Right lobe of liver (tissue), 4 donors: Measurements from ENCODE around the gene ZC3H12D.

Experiments used
- POLR2A ChIP-seq: fragments of 450-650 bp; IDR thresholded peaks from one replicate; pipeline ENCODE4 v1.6.1; 2017; ENCODE audit warnings: antibody characterized with exemption, mild to moderate bottlenecking
- TF ChIP-seq, protein P1 (sequence below), 4 donors: fragments of 200-600 bp in 3 of 4; fragments of 450-650 bp in 1 of 4; IDR thresholded peaks; one replicate each; pipeline versions ENCODE4 v1.5.1 to v1.8.0; 2016 to 2022; ENCODE audit warnings: antibody characterized with exemption in 4 of 4, mild to moderate bottlenecking in 2 of 4
- donor health status: DM: no; HTN: no; CAD: no.
- donor health status: DM: no; HTN: no; CAD: no.
- donor health status: DM: no; HTN: yes; CAD: no.

DNA sequence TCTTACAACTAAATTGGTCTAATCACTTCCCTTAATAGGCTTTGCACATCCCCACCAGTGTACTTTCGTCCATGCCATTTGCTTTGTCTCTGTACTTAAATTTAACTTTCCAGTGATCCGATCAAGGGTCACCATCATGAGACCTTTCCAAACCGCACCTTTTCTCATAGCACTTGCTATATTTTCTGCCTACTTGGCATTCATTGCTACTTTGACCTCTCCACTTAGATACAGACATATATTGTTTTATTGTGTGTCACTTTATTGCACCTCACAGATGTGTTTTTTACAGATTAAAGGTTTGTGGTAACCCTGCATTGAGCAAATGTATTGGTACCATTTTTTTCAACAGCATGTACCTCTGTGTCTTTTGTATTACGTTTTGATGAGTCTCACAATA is 70.0 kb downstream of the ZC3H12D start:
- TF ChIP-seq, protein P1, sequence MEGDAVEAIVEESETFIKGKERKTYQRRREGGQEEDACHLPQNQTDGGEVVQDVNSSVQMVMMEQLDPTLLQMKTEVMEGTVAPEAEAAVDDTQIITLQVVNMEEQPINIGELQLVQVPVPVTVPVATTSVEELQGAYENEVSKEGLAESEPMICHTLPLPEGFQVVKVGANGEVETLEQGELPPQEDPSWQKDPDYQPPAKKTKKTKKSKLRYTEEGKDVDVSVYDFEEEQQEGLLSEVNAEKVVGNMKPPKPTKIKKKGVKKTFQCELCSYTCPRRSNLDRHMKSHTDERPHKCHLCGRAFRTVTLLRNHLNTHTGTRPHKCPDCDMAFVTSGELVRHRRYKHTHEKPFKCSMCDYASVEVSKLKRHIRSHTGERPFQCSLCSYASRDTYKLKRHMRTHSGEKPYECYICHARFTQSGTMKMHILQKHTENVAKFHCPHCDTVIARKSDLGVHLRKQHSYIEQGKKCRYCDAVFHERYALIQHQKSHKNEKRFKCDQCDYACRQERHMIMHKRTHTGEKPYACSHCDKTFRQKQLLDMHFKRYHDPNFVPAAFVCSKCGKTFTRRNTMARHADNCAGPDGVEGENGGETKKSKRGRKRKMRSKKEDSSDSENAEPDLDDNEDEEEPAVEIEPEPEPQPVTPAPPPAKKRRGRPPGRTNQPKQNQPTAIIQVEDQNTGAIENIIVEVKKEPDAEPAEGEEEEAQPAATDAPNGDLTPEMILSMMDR (IDR thresholded peaks at IDR 0.05) = no peak
- no peak for TF ChIP-seq POLR2A
